Ramos (cell line): ENCODE measurements around the gene MCF2.

Experiments
- in situ Hi-C: fragments of 300-500 bp; cut with MboI; formaldehyde crosslinking; loops from one replicate; pipeline ENCODE4 v1.14.3; 2022; ENCODE audit warnings: low sequenced_read_pairs; ENCODE audit not compliant: unreplicated experiment

MCF2 gene

GRCh38 chrX:139600105-139600504 lies 107.9 kb downstream of the MCF2 start:
- in situ Hi-C loops, result no loop called here

- in situ Hi-C loops, result no loop called here
Measured at GRCh38 chrX:139596068-139596467, 111.9 kb downstream of the MCF2 start.

- in situ Hi-C loops, result no loop called here
Measured at GRCh38 chrX:139585613-139586012, 122.4 kb downstream of the MCF2 start.

DNA sequence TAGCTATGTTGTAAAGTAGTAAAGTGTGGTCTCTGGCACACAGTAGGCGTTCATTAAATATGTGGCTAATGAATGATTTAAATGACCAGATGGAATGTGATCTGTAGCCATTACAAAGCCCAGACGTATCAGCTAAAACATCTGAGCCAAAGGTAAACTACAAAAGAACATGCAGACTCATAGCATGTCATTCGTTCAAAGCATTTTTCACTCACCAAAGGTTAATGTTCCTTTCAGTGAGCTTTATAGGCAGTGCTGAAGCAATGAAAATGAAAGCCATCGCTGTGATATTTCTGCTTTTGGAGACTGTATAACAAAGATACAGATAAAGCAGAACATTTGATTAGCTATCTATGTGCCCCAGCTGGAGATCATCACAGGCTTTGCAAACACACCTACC lies 126.9 kb downstream of the MCF2 start:
- in situ Hi-C loops, result no loop called here

DNA sequence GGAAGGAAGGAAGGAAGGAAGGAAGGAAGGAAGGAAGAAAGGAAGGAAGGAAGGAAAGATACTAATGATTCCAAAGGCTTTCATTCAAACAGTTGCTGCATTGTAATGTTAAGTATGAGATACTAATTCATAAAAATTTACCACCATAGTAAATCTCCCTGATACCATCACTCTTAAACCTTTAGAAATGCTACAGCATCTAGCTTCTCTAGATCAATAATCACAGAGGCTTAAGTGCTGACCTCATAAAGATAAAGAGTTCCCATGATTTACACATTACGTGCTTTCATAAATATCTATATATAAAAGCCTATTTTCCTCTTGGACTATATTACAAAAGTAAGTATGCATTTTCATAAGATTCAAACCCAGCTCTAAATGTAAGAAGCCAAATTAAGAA lies 141.0 kb downstream of the MCF2 start:
- in situ Hi-C loops, result loop anchor here (25.0 kb wide), 1 partner anchor 805 kb away; no protein-coding TSS in a partner anchor

- in situ Hi-C loops, result loop anchor here (25.0 kb wide), 1 partner anchor 801 kb away; no protein-coding TSS in a partner anchor
Measured at GRCh38 chrX:139563251-139563650, 144.7 kb downstream of the MCF2 start.

GRCh38 chrX:139560221-139560620 lies 147.7 kb downstream of the MCF2 start:
- in situ Hi-C loops, result loop anchor here (25.0 kb wide), 1 partner anchor 798 kb away; no protein-coding TSS in a partner anchor

GRCh38 chrX:139559383-139560042 lies 148.5 kb downstream of the MCF2 start:
- in situ Hi-C loops, result loop anchor here (25.0 kb wide), 1 partner anchor 797 kb away; no protein-coding TSS in a partner anchor

GRCh38 chrX:139554991-139555675 lies 152.8 kb downstream of the MCF2 start:
- in situ Hi-C loops, result loop anchor here (25.0 kb wide), 1 partner anchor 793 kb away; no protein-coding TSS in a partner anchor

DNA sequence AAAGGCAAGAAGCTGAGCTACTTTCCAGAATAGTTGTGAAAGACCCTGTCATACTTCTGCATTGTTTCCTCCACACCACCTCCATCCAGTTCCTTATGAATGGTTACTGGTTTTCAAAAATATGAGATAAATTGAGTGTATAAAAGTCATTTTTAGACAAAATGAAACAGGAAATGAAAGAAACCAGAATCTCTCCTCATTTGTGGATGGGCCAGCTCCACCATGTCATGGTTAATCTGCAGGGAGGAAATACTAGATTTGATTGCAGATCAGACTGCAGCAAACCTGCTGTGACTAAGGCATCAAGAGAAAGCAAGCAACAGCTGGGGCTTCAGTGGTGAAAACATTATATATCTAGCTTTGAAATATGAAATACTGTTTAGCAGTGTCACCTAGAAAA lies 153.6 kb downstream of the MCF2 start:
- in situ Hi-C loops, result loop anchor here (25.0 kb wide), 1 partner anchor 792 kb away; no protein-coding TSS in a partner anchor

DNA sequence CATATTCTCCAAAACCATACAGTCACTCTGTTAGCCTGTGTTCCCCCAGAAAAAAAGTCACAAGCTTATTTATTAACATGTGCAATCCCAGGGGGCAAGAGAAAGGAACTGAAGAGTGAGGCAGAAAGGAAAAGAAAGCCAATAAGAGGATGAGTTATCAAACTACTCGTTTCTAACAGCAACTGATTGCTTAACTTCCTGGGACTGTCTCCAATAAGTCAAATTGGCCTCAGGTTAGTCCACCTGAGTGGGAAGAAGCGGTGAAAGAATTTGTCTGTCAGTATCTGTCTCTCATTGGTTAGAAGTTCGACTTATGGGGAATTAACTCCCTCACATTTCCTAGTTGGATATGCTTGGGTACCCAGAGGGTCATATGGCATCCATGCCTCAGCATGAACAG lies 163.4 kb downstream of the MCF2 start:
- in situ Hi-C loops, result no loop called here

GRCh38 chrX:139543920-139544319 lies 164.0 kb downstream of the MCF2 start:
- in situ Hi-C loops, result no loop called here

DNA sequence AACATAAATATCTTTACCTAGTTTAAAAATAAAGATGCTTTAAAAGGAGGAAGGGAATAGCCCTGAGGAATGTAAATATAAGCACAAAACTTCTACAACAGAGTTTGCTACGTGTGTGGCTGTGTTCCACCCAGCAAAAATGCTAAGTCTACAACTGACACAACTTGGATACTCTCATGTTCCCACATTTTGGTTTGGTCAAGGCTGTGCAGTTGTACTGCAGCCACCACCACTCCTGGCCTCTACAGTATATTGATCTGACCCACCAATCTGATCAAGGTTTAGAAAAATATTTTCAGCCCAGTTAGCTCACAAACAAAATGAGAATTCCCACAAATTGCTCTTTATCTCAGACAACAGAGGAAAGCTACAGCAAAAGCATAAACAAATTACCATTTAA lies 165.3 kb downstream of the MCF2 start:
- in situ Hi-C loops, result no loop called here

DNA sequence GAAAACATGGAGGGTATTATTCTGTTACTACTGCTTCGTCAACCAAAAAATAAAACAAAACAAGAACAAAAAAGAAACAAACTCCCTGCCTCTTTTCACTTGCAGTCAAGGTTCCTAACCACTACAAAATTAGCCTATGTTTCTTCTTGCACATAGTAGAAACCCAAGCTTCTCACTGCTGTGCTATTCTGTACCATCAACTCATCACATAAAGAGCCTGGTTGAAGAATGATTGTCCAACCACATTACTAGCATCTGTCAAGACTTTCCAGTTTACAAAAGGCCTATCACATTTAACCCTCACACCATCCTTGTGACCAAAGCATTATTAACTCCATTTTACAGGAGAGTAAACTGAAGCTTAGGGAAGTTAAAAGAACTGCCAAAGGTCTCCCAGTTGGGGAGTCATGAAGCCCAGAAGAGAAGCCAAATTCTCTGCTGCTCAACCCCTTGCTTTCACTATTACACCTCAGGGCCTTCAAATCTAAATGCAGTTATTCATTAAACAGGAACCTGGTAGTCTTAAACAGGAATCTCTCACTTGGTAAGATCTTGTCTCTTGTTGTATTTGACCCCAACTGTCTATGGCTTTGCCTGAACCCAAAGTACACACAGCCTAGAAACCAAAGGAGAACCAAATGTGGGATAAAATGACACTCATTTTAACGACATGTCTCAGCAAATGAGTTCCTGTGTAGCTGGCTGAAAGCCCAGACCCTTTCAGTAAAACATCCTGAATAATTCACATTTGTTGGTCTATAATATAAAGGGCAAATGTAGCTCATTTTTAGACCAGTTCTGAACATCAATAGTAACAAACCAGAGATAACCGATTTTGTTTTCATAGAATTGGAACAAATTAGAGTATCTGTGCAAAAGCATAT lies 168.8 kb downstream of the MCF2 start:
- in situ Hi-C loops, result no loop called here

DNA sequence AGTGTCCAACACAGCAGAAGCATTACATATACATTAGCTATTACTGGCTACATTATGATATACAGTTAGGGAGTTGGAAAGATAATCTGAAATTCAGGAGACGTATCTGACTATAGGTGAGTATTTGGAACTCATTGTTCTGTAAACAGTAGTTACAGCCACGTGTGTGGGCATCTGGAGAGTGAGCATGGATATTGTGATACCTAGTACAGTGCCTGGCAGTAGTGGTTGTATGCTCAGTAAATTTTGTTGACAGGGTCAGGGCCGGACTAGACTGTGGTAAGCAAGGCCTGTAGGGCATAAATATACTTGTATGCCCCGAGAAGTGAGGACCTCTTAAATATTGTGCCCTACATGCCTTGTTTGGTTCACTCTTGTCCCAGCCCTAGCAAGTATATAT lies 174.5 kb downstream of the MCF2 start:
- in situ Hi-C loops, result no loop called here

DNA sequence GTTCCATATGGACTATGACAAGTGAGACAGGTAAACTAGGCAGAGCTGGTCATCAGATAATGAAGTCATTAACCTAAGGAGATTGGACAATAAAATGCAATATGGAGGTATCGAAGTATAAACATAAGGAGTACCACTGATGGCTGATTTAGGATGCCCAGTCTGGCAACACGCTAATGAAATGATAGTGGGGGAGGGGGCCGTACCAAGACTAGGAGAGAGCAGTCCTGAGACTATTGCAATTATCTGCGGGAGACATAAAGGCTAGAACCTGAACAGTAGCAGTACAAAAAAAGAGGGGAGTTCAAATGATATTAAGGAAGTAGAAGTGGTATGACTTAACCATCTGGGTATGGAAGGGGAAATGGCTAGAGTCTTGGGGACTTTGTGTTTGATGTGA lies 175.1 kb downstream of the MCF2 start:
- in situ Hi-C loops, result no loop called here
